Erythroblast (primary cell): ENCODE data around the gene OR4D9.
A peak's percentile ranks its signal among the peaks of the same experiment; 100 is the strongest.
"Not testable (repeated sequence)": the region's sequence is repeated elsewhere in the genome, so short reads cannot be mapped to it uniquely, and the experiment has no call there.

ENCODE experiments used
- DNase-seq, 2 experiments: peaks; one replicate each; lab custom pipeline; 2025; lab: John Stamatoyannopoulos, UW
- GATA1 ChIP-seq: IDR thresholded peaks from 2 replicates; pipeline ENCODE4 v1.6.1; 2011; ENCODE audit warnings: low read depth, mild to moderate bottlenecking, control low read depth, low read length, moderate library complexity
- POLR2A ChIP-seq: IDR thresholded peaks from 2 replicates; pipeline ENCODE4 v1.6.1; 2011; ENCODE audit warnings: mild to moderate bottlenecking, low read length

OR4D9 gene

GRCh38 chr11:59542142-59542810, 30.9 kb downstream of the OR4D9 start:
- no peak for DNase-seq
- TF ChIP-seq POLR2A (no peak), GATA1 (no peak)

GRCh38 chr11:59543713-59544112, 32.4 kb downstream of the OR4D9 start:
- DNase-seq, result not testable (repeated sequence)

- TF ChIP-seq GATA1 (no peak), POLR2A (no peak)
- no peak for DNase-seq
Measured at GRCh38 chr11:59544869-59545178, 33.5 kb downstream of the OR4D9 start.

GRCh38 chr11:59545179-59546020, 34.1 kb downstream of the OR4D9 start:
- TF ChIP-seq POLR2A (peak; percentile 44), GATA1 (no peak)
- peak; percentile 58 to 73 for DNase-seq

GRCh38 chr11:59547605-59548308, 36.4 kb downstream of the OR4D9 start:
- DNase-seq, result peak; percentile 45 to 71

- no peak for TF ChIP-seq GATA1
- no peak for TF ChIP-seq POLR2A
Measured at GRCh38 chr11:59548309-59548656, 36.9 kb downstream of the OR4D9 start.

GRCh38 chr11:59550368-59550841, 39.1 kb downstream of the OR4D9 start:
- DNase-seq, result peak; percentile 92 to 93
- TF ChIP-seq GATA1, result no peak
- no peak for TF ChIP-seq POLR2A

More at GRCh38 chr11:59548309-59548656, 36.9 kb downstream of the OR4D9 start:
- no peak for DNase-seq

GRCh38 chr11:59550842-59551658, 39.7 kb downstream of the OR4D9 start:
- peak; percentile 93 to 95 for DNase-seq
- TF ChIP-seq GATA1 (no peak), POLR2A (no peak)

- TF ChIP-seq POLR2A (no peak), GATA1 (no peak)
- DNase-seq, result peak; percentile 82 to 83
Measured at GRCh38 chr11:59551659-59552521, 40.6 kb downstream of the OR4D9 start.

GRCh38 chr11:59552844-59553243, 41.5 kb downstream of the OR4D9 start:
- no peak for DNase-seq
- TF ChIP-seq GATA1 (no peak), POLR2A (no peak)

- TF ChIP-seq POLR2A (no peak), GATA1 (no peak)
- DNase-seq, result no peak
Measured at GRCh38 chr11:59553323-59553722, 42.0 kb downstream of the OR4D9 start.

GRCh38 chr11:59555601-59556114, 44.3 kb downstream of the OR4D9 start:
- DNase-seq, result peak; percentile 29 to 47
- TF ChIP-seq GATA1 (no peak), POLR2A (no peak)
